NCI-H345 treated with DMSO at 0.1 percent for 48 hours (cell line): ENCODE data around the gene ERCC1.

ENCODE experiments used
- DNase-seq: peaks from one replicate; lab custom pipeline; 2025; ENCODE audit not compliant: unreplicated experiment; lab: John Stamatoyannopoulos, UW

ERCC1 gene

GRCh38 chr19:45423589-45424190 lies at the start of gene ERCC1:
Gene ERCC1, minus strand, starts transcription at chr19:45423917. Its CDS starts 543 bp downstream, at chr19:45423374.
- DNase-seq = peak; percentile 89

GRCh38 chr19:45473367-45473681 lies 49.6 kb upstream of the ERCC1 start:
- no peak for DNase-seq

- no peak for DNase-seq
Measured at GRCh38 chr19:45472563-45473366, 49.0 kb upstream of the ERCC1 start.

- DNase-seq = no peak
Measured at GRCh38 chr19:45471931-45472562, 48.3 kb upstream of the ERCC1 start.

- no peak for DNase-seq
Measured at GRCh38 chr19:45471111-45471930, 47.6 kb upstream of the ERCC1 start.

- DNase-seq = no peak
Measured at GRCh38 chr19:45470762-45471081, 47.0 kb upstream of the ERCC1 start.

- DNase-seq = no peak
Measured at GRCh38 chr19:45469945-45470761, 46.4 kb upstream of the ERCC1 start.

- DNase-seq = peak; percentile 66
Measured at GRCh38 chr19:45469132-45469944, 45.6 kb upstream of the ERCC1 start.

GRCh38 chr19:45468803-45469131 lies 45.0 kb upstream of the ERCC1 start:
- DNase-seq = no peak

GRCh38 chr19:45468159-45468651 lies 44.5 kb upstream of the ERCC1 start:
- no peak for DNase-seq

- peak; percentile 82 for DNase-seq
Measured at GRCh38 chr19:45467456-45468158, 43.9 kb upstream of the ERCC1 start, which contains the start of gene FOSB. Gene FOSB, plus strand, starts transcription at chr19:45467996. Its CDS starts 591 bp downstream, at chr19:45468587.

GRCh38 chr19:45467115-45467455 lies 43.4 kb upstream of the ERCC1 start:
- DNase-seq = no peak

GRCh38 chr19:45464852-45465441 lies 41.2 kb upstream of the ERCC1 start:
- no peak for DNase-seq

- DNase-seq = no peak
Measured at GRCh38 chr19:45464274-45464673, 40.6 kb upstream of the ERCC1 start.

GRCh38 chr19:45463241-45463640 lies 39.5 kb upstream of the ERCC1 start:
- DNase-seq = no peak

GRCh38 chr19:45462174-45462573 lies 38.5 kb upstream of the ERCC1 start:
- DNase-seq = no peak

- no peak for DNase-seq
Measured at GRCh38 chr19:45460807-45461347, 37.2 kb upstream of the ERCC1 start.

GRCh38 chr19:45457776-45458175 lies 34.1 kb upstream of the ERCC1 start:
- no peak for DNase-seq

GRCh38 chr19:45456500-45456815 lies 32.7 kb upstream of the ERCC1 start:
- no peak for DNase-seq
